ENCODE data around the gene EPN3.

DNA sequence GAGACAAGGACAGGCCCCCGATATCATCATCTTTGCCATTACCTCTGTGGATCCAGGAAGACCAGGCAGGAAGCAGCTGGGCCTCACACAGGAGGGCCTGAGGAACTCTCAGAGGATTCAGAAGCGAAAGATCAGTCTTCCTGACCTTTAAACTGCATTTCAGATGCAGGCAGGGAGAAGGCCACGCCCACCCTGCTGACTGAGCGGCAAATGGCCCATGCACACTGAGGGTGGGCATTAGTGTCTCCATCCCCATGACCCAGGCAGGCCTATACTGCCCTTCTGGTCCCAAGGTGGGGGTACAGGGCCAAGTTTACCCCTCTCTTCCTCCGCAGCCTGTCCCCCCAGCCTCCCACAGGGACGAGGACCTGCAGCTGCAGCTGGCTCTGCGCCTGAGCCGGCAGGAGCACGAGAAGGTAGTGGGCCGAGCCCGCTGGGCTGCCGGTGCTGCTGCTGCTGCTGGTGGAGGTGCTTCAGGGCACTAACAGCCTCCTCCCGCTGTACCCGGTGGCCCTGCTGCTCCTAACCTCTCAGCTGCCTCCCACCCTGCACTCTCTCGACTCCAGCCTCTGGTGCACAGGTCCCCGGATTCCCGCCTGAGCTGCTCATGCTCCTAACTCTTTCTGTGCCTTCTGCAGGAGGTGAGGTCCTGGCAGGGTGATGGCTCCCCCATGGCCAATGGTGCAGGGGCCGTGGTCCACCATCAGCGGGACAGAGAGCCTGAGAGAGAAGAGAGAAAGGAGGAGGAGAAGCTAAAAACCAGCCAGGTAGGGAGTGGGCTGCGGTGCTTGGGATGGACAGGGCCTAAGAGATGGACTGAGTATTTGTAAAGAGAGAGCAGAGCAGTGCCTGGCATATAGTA lies 6.2 kb downstream of the EPN3 start:
- TF ChIP-seq GATA2 (IDR thresholded peaks at IDR 0.05; ENCODE audit: low read depth, low read length) (no peak), GATA3 (IDR thresholded peaks at IDR 0.05; ENCODE audit: low read depth, low read length) (no peak)

Data from SH-SY5Y (cell line).